GM06990 (cell line): ENCODE data around the gene RRP9.

Experiments used
- DNase-seq: peaks from one replicate; pipeline ENCODE4 v3.0.0-alpha.2; 2011; ENCODE audit not compliant: insufficient read length; ENCODE audit errors: extremely low read depth
- H3K27me3 ChIP-seq: replicated peaks from 2 replicates; pipeline ENCODE4 v1.6.0; 2011; ENCODE audit warnings: low read length; ENCODE audit not compliant: control insufficient read depth, insufficient read depth
- H3K36me3 ChIP-seq: 2 replicates; pipeline ENCODE4 v1.5.1; 2011; ENCODE audit warnings: low read length; ENCODE audit not compliant: control insufficient read depth, insufficient read depth
- H3K4me3 ChIP-seq: replicated peaks from 2 replicates; pipeline ENCODE4 v1.5.1; 2011; ENCODE audit warnings: low read depth, mild to moderate bottlenecking, control low read depth, low read length
- CTCF ChIP-seq: IDR thresholded peaks from 2 replicates; pipeline ENCODE4 v1.5.1; 2011; ENCODE audit warnings: low read length, control low read depth, mild to moderate bottlenecking, inconsistent platforms; ENCODE audit not compliant: insufficient read depth, poor library complexity, severe bottlenecking

The RRP9 gene

DNA sequence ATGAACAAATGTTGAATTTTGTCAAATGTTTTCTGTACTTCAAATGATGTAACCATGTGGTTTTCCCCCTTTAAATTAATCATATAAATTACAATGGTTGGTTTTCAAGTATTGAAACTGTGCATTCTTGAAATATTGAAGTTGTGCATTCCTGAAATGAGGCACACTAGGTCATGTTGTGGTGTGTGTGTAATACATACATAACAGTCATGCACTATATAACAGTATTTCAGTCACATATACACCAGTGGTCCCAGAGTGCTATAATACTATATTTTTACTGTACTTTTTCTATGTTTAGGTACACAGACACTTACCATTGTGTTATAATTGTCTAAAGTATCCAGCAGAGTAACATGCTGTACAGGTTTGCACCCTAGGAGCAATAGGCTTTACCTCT is 55.3 kb downstream of the RRP9 start:
- TF ChIP-seq CTCF, result no peak
- no peak for DNase-seq
- Histone ChIP-seq H3K36me3 (no peaks in the 10 kb centered on the region), H3K4me3 (no peak overlapping the region), H3K27me3 (no peaks in the 10 kb centered on the region)
